ENCODE results near the gene ZGPAT.
A peak's percentile ranks its signal among the peaks of the same experiment; 100 is the strongest.
"Not testable (repeated sequence)": the region's sequence is repeated elsewhere in the genome, so short reads cannot be mapped to it uniquely, and the experiment has no call there.

The ZGPAT gene

GRCh38 chr20:63703976-63704748, 3.7 kb upstream of the ZGPAT start:
- no peak for DNase-seq (ENCODE audit: low spot score)

GRCh38 chr20:63704749-63705117, 3.1 kb upstream of the ZGPAT start:
- peak; percentile 2 for DNase-seq (ENCODE audit: low spot score)

GRCh38 chr20:63705232-63706026, 2.4 kb upstream of the ZGPAT start:
- peak; percentile 4 for DNase-seq (ENCODE audit: low spot score)

DNA sequence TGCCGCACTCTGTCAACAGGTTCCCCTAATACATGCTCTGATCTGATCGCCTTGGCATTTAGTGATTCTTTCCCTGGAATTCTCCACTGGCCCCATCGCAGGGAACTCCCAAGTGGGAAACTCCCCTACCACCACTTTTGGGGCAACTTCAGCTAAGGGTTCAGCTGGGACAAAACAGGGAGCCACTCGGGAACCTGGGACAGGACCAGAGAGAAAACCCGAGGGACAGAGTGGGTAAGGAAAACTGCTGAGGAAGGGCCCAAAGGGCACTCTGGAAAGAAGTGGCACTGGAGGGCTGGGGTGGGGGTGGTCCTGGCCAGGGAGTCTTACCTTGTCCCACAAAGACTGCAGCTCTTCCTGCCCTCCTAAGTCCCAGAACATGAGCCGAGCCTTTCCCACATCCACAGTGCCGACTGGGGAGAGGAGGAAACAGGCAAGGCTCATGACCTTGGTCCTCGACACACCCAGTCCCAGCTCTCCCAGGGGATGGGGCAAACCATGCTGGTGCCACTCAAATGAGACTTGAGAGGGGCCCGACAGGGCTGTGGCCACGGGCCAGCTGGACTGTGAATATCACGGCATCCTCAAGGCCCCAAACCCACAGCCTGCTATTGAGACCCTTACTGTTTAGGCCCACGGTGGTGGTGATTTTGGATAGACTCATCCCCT, 1.7 kb upstream of the ZGPAT start:
- DNase-seq (ENCODE audit: low spot score): peak; percentile 4

- DNase-seq (ENCODE audit: low spot score): peak; percentile 79
Measured at GRCh38 chr20:63706852-63707557, 834 bp upstream of the ZGPAT start.

DNA sequence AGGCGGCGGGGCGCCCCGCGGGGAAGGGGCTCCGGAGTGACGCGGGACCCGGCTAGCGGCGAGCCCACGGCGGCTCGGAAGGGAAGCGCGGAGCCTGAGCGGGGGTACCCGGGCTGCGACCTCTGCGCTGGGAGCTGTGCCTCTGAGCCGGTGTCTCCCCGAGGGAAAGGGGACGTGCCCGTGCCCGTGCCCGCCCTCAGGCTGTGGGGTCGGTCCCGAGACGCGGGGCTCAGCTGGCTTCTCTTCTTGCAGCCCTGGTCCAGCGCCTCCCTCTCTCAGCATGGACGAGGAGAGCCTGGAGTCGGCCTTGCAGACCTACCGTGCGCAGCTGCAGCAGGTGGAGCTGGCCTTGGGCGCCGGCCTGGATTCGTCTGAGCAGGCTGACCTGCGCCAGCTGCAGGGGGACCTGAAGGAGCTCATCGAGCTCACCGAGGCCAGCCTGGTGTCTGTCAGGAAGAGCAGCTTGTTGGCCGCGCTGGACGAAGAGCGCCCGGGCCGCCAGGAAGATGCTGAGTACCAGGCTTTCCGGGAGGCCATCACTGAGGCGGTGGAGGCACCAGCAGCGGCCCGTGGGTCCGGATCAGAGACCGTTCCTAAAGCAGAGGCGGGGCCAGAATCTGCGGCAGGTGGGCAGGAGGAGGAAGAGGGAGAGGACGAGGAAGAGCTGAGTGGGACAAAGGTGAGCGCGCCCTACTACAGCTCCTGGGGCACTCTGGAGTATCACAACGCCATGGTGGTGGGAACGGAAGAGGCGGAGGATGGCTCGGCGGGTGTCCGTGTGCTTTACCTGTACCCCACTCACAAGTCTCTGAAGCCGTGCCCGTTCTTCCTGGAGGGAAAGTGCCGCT, 686 bp downstream of the ZGPAT start:
- DNase-seq (ENCODE audit: low spot score): peak; percentile 20

GRCh38 chr20:63709149-63709527, 1.3 kb downstream of the ZGPAT start:
- no peak for DNase-seq (ENCODE audit: low spot score)

DNA sequence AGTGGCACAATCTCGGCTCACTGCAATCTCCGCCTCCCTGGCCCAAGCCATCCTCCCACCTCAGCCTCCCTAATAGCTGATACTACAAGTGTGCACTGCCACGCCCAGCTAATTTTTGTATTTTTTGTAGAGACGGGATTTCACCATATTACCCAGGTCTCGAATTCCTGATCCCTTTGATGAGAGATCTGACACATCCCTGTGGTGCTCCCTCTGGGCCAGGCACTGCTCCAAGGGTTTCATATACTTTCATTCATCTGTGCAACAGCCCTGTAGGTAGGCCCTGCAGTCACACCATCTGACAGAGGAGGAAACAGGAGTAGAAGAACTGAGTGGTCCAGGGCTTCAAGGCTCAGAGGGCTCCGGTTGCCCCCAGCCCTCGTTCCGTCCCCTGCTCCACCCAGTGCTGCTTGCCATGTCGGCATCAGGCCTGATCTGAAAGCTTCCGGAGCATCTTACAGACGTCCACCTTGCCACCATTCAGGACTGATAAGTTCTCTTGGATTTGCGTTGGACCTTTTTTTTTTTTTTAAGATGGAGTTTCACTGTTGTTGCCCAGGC, 3.3 kb downstream of the ZGPAT start:
- DNase-seq (ENCODE audit: low spot score): no peak

GRCh38 chr20:63712191-63712590, 4.4 kb downstream of the ZGPAT start:
- no peak for DNase-seq (ENCODE audit: low spot score)

- no peak for DNase-seq (ENCODE audit: low spot score)
Measured at GRCh38 chr20:63714858-63715257, 7.0 kb downstream of the ZGPAT start.

GRCh38 chr20:63718996-63719395, 11.2 kb downstream of the ZGPAT start:
- no peak for DNase-seq (ENCODE audit: low spot score)

- not testable (repeated sequence) for DNase-seq (ENCODE audit: low spot score)
Measured at GRCh38 chr20:63722967-63723622, 15.3 kb downstream of the ZGPAT start.

DNA sequence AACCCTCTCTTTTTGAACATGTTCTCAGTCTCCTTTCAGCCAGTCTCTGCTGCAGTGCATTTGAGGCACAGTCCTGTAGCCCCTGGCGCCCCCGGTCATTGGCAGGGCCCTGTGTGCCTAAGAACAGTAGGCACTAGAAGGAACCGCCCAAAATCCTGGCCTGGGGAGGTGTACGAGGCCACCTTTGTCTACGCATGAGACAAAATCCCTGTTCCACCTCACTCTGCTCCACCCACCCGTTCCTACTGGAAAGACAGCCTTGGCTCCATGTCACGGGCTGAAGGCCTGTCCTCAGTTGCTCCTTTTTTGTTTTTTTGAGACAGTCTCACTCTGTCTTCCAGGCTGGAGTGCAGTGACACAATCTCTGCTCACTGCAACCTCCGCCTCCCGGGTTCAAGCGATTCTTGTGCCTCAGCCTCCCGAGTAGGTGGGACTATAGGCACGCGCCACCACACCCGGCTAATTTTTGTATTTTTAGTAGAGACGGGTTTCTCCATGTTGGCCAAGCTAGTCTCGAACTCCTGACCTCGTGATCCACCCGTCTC, 22.4 kb downstream of the ZGPAT start:
- not testable (repeated sequence) for DNase-seq (ENCODE audit: low spot score)

DNA sequence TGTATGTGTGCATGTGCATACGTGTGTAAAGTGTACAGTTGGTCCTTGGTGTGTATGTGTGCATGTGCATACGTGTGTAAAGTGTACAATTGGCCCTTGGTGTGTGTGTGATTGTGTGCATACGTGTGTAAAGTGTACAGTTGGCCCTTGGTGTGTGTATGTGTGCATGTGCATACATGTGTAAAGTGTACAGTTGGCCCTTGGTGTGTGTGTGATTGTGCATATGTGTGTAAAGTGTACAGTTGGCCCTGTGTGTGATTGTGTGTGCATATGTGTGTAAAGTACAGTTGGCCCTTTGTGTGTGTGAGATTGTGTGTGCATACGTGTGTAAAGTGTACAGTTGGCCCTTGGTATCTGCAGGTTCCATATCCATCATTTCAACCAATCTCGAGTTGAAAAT, 23.6 kb downstream of the ZGPAT start:
- DNase-seq (ENCODE audit: low spot score): no peak

GRCh38 chr20:63732118-63733095, 24.6 kb downstream of the ZGPAT start:
- no peak for DNase-seq (ENCODE audit: low spot score)

- DNase-seq (ENCODE audit: low spot score): no peak
Measured at GRCh38 chr20:63733117-63733516, 25.3 kb downstream of the ZGPAT start.

DNA sequence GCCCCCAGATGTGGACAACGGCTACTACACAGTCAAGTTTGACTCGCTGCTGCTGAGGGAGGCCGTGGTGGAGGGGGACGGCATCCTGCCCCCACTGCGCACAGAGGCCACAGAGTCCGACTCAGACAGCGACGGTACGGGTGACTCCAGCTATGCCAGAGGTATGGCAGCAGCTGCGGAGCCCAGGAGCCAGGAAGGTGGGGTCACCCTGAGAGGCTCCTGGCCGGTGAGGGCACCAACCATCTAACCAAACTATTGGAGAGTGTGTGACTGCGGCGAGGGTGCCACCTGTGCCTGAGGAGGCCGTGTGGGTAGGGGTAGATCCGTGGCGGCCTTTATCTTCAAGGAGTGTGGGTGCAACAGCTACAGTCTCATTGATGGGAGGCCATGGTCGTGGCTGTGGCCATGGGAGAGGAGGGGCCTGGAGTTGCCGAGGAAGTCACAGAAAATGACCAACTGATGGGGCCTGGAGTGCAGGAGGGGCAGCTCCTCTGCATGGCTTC, 25.8 kb downstream of the ZGPAT start:
- no peak for DNase-seq (ENCODE audit: low spot score)

- DNase-seq (ENCODE audit: low spot score): no peak
Measured at GRCh38 chr20:63734111-63734945, 26.5 kb downstream of the ZGPAT start.

All from hepatic stellate cell (primary cell).